Fibroblast of lung (primary cell): ENCODE measurements around the gene ZFYVE28. TPM values are rescaled to one million over a fixed set of nuclear protein-coding genes. Genes with fewer than 3 reads are reported as not detected.
A peak's percentile ranks its signal among the peaks of the same experiment; 100 is the strongest.

Experiments
- DNase-seq, 2 donors: peaks; one replicate each; pipeline versions ENCODE4 v3.0.0 to v3.0.0-alpha.2; 2010; ENCODE audit warnings: low read depth in 2 of 2
- H2AFZ ChIP-seq: 2 replicates; pipeline ENCODE4 v1.5.1; 2012; ENCODE audit warnings: low read length, control low read depth, inconsistent platforms
- H3K27ac ChIP-seq: 2 replicates; pipeline ENCODE4 v1.5.1; 2011; ENCODE audit warnings: low read length, control low read depth; ENCODE audit not compliant: insufficient read depth
- H3K27me3 ChIP-seq: 2 replicates; pipeline ENCODE4 v1.5.1; 2011; ENCODE audit warnings: mild to moderate bottlenecking, low read length; ENCODE audit not compliant: control insufficient read depth, insufficient read depth
- H3K36me3 ChIP-seq: 2 replicates; pipeline ENCODE4 v1.5.1; 2011; ENCODE audit warnings: low read length; ENCODE audit not compliant: control insufficient read depth, insufficient read depth
- H3K4me1 ChIP-seq: 2 replicates; pipeline ENCODE4 v1.5.1; 2011; ENCODE audit warnings: low read length; ENCODE audit not compliant: control insufficient read depth, insufficient read depth; ENCODE audit errors: extremely low read depth
- H3K4me2 ChIP-seq: 2 replicates; pipeline ENCODE4 v1.5.1; 2011; ENCODE audit warnings: low read length, control low read depth; ENCODE audit not compliant: insufficient read depth; ENCODE audit errors: extremely low read depth
- H3K4me3 ChIP-seq, 4 experiments: fragments of 200-600 bp in 1 of 4; sonication (generic) in 1 of 4; replicated peaks in 1 of 4; 2 replicates each; pipeline ENCODE4 v1.5.1; 2011 to 2016; ENCODE audit warnings: low read length in 4 of 4, low read depth in 3 of 4, mild to moderate bottlenecking in 3 of 4, control low read depth in 2 of 4, inconsistent platforms in 1 of 4, mixed read lengths in 1 of 4; ENCODE audit not compliant: insufficient read depth in 1 of 4; ENCODE audit errors: control extremely low read depth in 1 of 4
- H3K79me2 ChIP-seq: 2 replicates; pipeline ENCODE4 v1.5.1; 2012; ENCODE audit warnings: mild to moderate bottlenecking, low read length, inconsistent platforms; ENCODE audit not compliant: control insufficient read depth, insufficient read depth
- H3K9ac ChIP-seq: 2 replicates; pipeline ENCODE4 v1.5.1; 2011; ENCODE audit warnings: mild to moderate bottlenecking, low read length, control low read depth; ENCODE audit not compliant: insufficient read depth
- H3K9me3 ChIP-seq: 2 replicates; pipeline ENCODE4 v1.5.1; 2012; ENCODE audit warnings: low read depth, low read length; ENCODE audit not compliant: control insufficient read depth, insufficient read depth
- H4K20me1 ChIP-seq: 2 replicates; pipeline ENCODE4 v1.5.1; 2011; ENCODE audit warnings: low read length; ENCODE audit not compliant: control insufficient read depth, insufficient read depth; ENCODE audit errors: extremely low read depth
- EZH2 ChIP-seq: IDR thresholded peaks from 2 replicates; pipeline ENCODE4 v1.5.1; 2012; ENCODE audit warnings: low read length, control low read depth, mild to moderate bottlenecking; ENCODE audit errors: missing control alignments
- polyA plus RNA-seq, 2 donors: library from polyadenylated mRNA; depleted of rRNA in 1 of 2; stranded (reverse) in 1 of 2; unstranded in 1 of 2; fragments of >200 nt; gene quantifications; 2 replicates each; pipeline ENCODE4 v1.2.1, GENCODE V29; 2011 to 2012; ENCODE audit warnings: missing spikeins in 1 of 2
- total RNA-seq: library from RNA; depleted of rRNA; stranded (reverse); fragments of >200 nt; gene quantifications from 2 replicates; pipeline ENCODE4 v1.2.1, GENCODE V29; 2014
- TF ChIP-seq, protein P1 (sequence below), 2 donors: IDR thresholded peaks in 1 of 2; conservative IDR thresholded peaks in 1 of 2; 1 replicate in 1 of 2; 2 replicates in 1 of 2; pipeline ENCODE4 v1.5.1; 2011 to 2012; ENCODE audit warnings: low read length in 2 of 2, control low read depth in 1 of 2, inconsistent platforms in 1 of 2, low read depth in 1 of 2, mild to moderate bottlenecking in 1 of 2

The ZFYVE28 gene
- total and polyA plus RNA-seq, 2 donors (not counting 1 experiment from before 2014, with no cell fraction given) = 2.4 to 11.6 TPM

DNA sequence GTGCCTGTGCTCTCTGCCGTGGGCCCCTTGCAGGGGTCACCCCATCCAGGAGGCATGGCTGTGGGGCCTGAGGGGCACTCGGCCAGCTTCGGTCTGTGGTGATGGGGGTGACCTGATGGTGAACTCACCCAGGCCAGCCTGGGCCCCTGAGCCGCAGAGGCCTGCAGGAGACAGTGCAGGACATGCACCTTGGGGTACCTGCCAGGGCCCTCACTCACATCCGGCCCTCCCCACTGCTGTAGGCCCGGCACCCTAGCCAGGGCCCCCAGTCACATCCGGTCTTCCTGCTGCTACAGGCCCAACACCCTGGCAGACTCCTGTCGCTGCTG is 7.6 kb upstream of the ZFYVE28 start:
- no peaks in the 10 kb centered on the region for H3K79me2 ChIP-seq
- H2AFZ ChIP-seq = no peak overlapping the region
- H3K4me1 ChIP-seq = no peaks in the 10 kb centered on the region
- H3K9ac ChIP-seq = no peak overlapping the region
- no peak for DNase-seq
- H3K4me3 ChIP-seq = no peak overlapping the region
- no peaks in the 10 kb centered on the region for H4K20me1 ChIP-seq
- H3K9me3 ChIP-seq = no peaks in the 10 kb centered on the region
- no peaks in the 10 kb centered on the region for H3K27me3 ChIP-seq
- no peak overlapping the region for H3K4me2 ChIP-seq
- no peaks in the 10 kb centered on the region for H3K36me3 ChIP-seq
- H3K27ac ChIP-seq = no peak overlapping the region
- TF ChIP-seq EZH2 = no peak
- TF ChIP-seq, protein P1, sequence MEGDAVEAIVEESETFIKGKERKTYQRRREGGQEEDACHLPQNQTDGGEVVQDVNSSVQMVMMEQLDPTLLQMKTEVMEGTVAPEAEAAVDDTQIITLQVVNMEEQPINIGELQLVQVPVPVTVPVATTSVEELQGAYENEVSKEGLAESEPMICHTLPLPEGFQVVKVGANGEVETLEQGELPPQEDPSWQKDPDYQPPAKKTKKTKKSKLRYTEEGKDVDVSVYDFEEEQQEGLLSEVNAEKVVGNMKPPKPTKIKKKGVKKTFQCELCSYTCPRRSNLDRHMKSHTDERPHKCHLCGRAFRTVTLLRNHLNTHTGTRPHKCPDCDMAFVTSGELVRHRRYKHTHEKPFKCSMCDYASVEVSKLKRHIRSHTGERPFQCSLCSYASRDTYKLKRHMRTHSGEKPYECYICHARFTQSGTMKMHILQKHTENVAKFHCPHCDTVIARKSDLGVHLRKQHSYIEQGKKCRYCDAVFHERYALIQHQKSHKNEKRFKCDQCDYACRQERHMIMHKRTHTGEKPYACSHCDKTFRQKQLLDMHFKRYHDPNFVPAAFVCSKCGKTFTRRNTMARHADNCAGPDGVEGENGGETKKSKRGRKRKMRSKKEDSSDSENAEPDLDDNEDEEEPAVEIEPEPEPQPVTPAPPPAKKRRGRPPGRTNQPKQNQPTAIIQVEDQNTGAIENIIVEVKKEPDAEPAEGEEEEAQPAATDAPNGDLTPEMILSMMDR (conservative IDR thresholded peaks at IDR 0.05 in 1 of 2, IDR thresholded peaks at IDR 0.05 in 1 of 2; ENCODE audit: low read depth in 1 of 2, low read length in 2 of 2) = no peak

DNA sequence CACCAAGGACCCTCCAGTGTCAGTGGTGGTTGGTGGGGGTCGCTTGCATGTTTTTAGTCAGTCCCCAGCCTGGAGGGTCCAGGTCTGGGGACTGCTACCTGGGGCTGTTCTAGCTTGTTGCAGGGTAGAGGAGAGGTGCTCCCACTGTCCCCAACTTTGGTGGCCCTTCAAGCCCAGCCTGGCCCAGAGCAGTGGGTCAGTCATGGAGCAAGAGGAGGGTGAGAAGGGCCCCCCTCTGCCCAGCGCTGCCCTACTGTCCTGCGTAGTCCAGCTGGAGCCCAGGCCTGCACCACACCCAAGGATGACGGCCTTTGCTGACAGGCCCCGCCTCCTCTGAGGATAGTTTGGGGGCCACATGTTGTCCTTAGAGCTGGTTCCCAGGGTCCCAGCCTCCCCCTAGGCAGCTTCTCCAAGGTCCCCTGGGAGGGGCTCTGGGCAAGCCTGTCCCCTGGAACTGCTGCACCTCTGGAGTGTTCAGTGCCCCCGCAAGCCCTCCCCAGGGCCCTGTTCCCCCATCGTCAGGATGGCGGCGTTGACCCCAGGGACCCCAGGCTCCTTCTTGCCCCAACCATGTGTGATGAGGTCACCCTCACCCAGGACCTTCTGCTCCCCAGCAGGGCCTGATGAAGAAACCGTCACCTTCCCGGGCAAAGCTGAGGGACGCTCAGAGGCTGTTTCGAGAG is 7.1 kb upstream of the ZFYVE28 start:
- no peak for TF ChIP-seq EZH2
- TF ChIP-seq, protein P1 (conservative IDR thresholded peaks at IDR 0.05 in 1 of 2, IDR thresholded peaks at IDR 0.05 in 1 of 2; ENCODE audit: low read depth in 1 of 2, low read length in 2 of 2) = no peak
- Histone ChIP-seq H3K4me2 (no peak overlapping the region), H2AFZ (no peak overlapping the region), H3K9ac (no peak overlapping the region), H3K4me3 (no peak overlapping the region), H3K9me3 (no peaks in the 10 kb centered on the region), H3K27ac (no peak overlapping the region), H3K79me2 (no peaks in the 10 kb centered on the region), H3K27me3 (peaks cover 4% of the 10 kb centered on the region), H4K20me1 (no peaks in the 10 kb centered on the region), H3K36me3 (no peaks in the 10 kb centered on the region), H3K4me1 (no peaks in the 10 kb centered on the region)
- DNase-seq = no peak

DNA sequence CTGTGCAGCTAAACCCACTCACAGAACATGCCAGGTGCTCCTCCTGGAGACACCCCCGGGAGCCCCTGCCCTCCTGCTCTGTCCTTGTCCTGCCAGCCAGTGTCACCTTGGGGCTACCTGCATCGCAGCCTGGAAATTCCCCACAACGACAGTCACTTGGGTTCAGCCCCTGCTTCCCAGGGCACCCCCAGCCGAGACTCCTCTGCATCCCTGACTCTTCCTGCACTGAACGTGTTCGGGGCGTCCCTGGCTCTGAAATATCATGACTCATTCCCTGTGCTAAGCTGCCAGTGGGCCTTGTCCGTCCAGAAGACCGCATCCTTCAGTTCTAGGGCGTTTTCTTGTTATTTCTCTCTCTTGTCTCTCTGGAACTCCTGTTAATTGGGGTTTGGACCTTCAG is 6.1 kb upstream of the ZFYVE28 start:
- no peaks in the 10 kb centered on the region for H3K36me3 ChIP-seq
- no peaks in the 10 kb centered on the region for H3K79me2 ChIP-seq
- no peak overlapping the region for H3K4me2 ChIP-seq
- no peak overlapping the region for H3K4me3 ChIP-seq
- H3K27me3 ChIP-seq = peaks cover 14% of the 10 kb centered on the region
- no peaks in the 10 kb centered on the region for H3K9me3 ChIP-seq
- H3K9ac ChIP-seq = no peak overlapping the region
- H4K20me1 ChIP-seq = no peaks in the 10 kb centered on the region
- H3K4me1 ChIP-seq = no peaks in the 10 kb centered on the region
- DNase-seq = peak in 1 of 2 donors; percentile 29
- no peak overlapping the region for H2AFZ ChIP-seq
- TF ChIP-seq, protein P1 (conservative IDR thresholded peaks at IDR 0.05 in 1 of 2, IDR thresholded peaks at IDR 0.05 in 1 of 2; ENCODE audit: low read depth in 1 of 2, low read length in 2 of 2) = no peak
- TF ChIP-seq EZH2 = no peak
- no peak overlapping the region for H3K27ac ChIP-seq
